ENCODE results near the gene MED8.

Gene MED8

GRCh38 chr1:43359696-43360095 is 29.9 kb downstream of the MED8 start:
- H3K36me3 Mint-ChIP-seq: peaks cover 3% of the 10 kb centered on the region
- H3K27ac Mint-ChIP-seq: no peak overlapping the region
- peaks cover 15% of the 10 kb centered on the region for H3K4me1 Mint-ChIP-seq
- H3K4me3 Mint-ChIP-seq: peak overlapping the region; percentile 91
- no peaks in the 10 kb centered on the region for H3K27me3 Mint-ChIP-seq
- no peaks in the 10 kb centered on the region for H3K9me3 Mint-ChIP-seq

- no peaks in the 10 kb centered on the region for H3K27me3 Mint-ChIP-seq
- H3K27ac Mint-ChIP-seq: peak within 1 kb of the TSS; percentile 95
- H3K9me3 Mint-ChIP-seq: no peaks in the 10 kb centered on the region
- H3K4me3 Mint-ChIP-seq: peak within 1 kb of the TSS; percentile 91
- peaks cover 15% of the 10 kb centered on the region for H3K4me1 Mint-ChIP-seq
- H3K36me3 Mint-ChIP-seq: peaks cover 2% of the 10 kb centered on the region
Measured at GRCh38 chr1:43358746-43359693, 30.6 kb downstream of the MED8 start, which contains the start of gene CDC20. CDC20 (plus strand) TSS chr1:43358981; CDS start chr1:43359216, 235 bp downstream.

DNA sequence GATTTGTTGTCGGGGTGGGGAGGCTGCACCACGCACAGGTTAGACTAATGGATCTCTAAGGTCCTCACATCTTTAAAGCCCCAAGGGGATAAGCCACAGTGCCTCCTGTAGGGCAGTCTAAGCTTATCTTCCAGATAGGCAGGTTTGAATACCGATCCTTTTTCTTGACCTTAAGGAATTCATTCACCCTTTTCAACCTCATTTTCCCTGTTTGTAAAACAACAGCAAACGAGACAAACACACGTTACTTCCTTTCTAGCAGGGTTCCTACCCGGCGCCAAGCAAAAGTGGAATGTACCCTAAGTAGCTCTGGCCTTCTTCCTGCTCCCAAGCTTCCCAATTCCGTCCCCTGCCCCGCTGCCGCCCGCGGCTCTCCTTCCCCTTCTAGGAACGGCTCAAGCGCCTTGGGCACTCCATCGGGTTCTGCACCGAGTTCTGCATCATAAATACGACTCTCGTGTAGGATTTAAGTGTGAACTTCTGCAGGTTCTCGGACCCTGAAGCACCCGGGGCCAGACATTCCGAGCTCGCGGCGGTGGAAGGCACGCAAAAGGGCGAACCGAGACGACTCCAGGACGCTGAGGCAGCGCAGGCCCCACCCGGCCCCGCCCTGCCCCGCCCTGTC is 31.4 kb downstream of the MED8 start:
- H3K4me3 Mint-ChIP-seq: peak overlapping the region; percentile 91
- H3K27ac Mint-ChIP-seq: peak overlapping the region; percentile 95

GRCh38 chr1:43357251-43357650 is 32.3 kb downstream of the MED8 start:
- Mint-ChIP-seq H3K9me3 (no peaks in the 10 kb centered on the region), H3K27ac (no peak overlapping the region), H3K27me3 (no peaks in the 10 kb centered on the region), H3K4me1 (peaks cover 20% of the 10 kb centered on the region), H3K4me3 (no peak overlapping the region), H3K36me3 (peaks cover 2% of the 10 kb centered on the region)

More for the DNA sequence above, 31.4 kb downstream of the MED8 start:
- peaks cover 15% of the 10 kb centered on the region for H3K4me1 Mint-ChIP-seq
- no peaks in the 10 kb centered on the region for H3K9me3 Mint-ChIP-seq
- peaks cover 2% of the 10 kb centered on the region for H3K36me3 Mint-ChIP-seq
- H3K27me3 Mint-ChIP-seq: no peaks in the 10 kb centered on the region

DNA sequence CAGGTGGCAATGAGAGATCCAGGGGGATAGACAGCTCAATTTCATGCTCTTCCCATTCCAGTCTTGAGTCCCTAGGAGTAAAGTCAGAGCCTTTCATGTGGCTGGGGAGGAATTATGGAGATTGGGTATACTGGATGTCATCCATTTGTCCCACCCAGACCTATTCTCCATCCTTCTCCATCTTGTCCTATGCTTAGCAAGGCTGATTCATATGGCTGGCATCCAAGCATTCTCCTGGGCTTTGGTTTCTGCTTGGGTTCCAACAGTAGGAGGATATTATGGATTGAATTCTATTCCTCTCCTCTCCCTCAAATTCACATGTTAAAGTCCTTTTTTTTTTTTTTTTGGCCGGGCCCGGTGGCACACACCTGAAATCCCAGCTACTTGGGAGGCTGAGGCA is 34.7 kb downstream of the MED8 start:
- Mint-ChIP-seq H3K4me1 (peaks cover 21% of the 10 kb centered on the region), H3K27me3 (no peaks in the 10 kb centered on the region), H3K27ac (no peak overlapping the region), H3K9me3 (no peaks in the 10 kb centered on the region), H3K36me3 (peaks cover 3% of the 10 kb centered on the region), H3K4me3 (no peak overlapping the region)

- Mint-ChIP-seq H3K9me3 (no peaks in the 10 kb centered on the region), H3K4me1 (peaks cover 21% of the 10 kb centered on the region), H3K27ac (no peak overlapping the region), H3K4me3 (no peak overlapping the region), H3K36me3 (peaks cover 3% of the 10 kb centered on the region), H3K27me3 (no peaks in the 10 kb centered on the region)
Measured at GRCh38 chr1:43354471-43354870, 35.1 kb downstream of the MED8 start.

GRCh38 chr1:43352881-43353280 is 36.7 kb downstream of the MED8 start:
- H3K4me3 Mint-ChIP-seq: no peak overlapping the region
- H3K9me3 Mint-ChIP-seq: no peaks in the 10 kb centered on the region

GRCh38 chr1:43352351-43352705 is 37.3 kb downstream of the MED8 start:
- Mint-ChIP-seq H3K36me3 (peaks cover 3% of the 10 kb centered on the region), H3K4me1 (peaks cover 13% of the 10 kb centered on the region), H3K27ac (no peak overlapping the region), H3K27me3 (no peaks in the 10 kb centered on the region), H3K9me3 (no peaks in the 10 kb centered on the region), H3K4me3 (no peak overlapping the region)

More at GRCh38 chr1:43352881-43353280, 36.7 kb downstream of the MED8 start:
- Mint-ChIP-seq H3K27ac (no peak overlapping the region), H3K27me3 (no peaks in the 10 kb centered on the region), H3K4me1 (peaks cover 15% of the 10 kb centered on the region), H3K36me3 (peaks cover 3% of the 10 kb centered on the region)

DNA sequence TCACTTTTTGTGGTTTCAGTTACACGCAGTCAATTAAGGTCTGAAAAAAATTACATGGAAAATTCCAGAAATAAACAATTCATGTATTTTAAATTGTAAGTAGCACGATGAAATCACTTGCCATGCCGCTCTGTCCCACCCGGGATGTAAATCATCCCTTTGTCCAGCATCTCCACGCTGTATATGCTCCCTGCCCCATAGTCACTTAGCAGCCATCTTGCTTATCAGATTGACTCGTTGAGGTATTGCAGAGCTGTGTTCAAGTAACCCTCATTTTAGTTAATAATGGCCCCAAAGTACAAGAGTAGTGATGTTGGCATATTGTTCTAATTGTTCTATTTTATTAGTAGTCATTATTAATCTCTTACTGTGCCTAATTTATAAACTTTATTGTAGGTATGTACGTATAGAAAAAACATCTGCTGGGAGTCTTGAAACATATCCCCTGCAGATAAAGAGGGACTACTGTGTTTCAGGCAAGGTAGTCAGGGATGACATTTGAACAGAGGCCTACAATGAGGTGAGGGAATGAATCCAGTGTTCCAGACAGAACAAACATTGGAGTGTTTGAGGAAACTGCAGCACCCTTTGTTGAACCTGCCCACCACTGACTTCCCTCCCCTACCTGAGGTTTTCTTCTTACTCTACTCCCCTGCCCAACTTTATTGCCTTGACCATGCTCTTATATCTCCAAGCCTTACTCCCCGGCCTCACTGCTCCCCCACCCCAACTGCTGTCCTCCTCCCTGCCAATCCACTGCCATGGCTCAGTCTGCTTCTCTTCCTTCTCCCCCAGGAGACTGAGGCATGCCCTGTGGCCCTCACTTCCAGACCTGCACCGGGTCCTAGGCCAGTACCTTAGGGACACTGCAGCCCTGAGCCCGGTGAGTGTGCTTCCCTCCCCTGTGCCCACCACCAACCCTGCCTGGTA is 37.9 kb downstream of the MED8 start:
- no peaks in the 10 kb centered on the region for H3K9me3 Mint-ChIP-seq
- peaks cover 3% of the 10 kb centered on the region for H3K36me3 Mint-ChIP-seq
- no peak overlapping the region for H3K27ac Mint-ChIP-seq
- H3K4me3 Mint-ChIP-seq: no peak overlapping the region
- H3K27me3 Mint-ChIP-seq: no peaks in the 10 kb centered on the region
- peaks cover 13% of the 10 kb centered on the region for H3K4me1 Mint-ChIP-seq

GRCh38 chr1:43350976-43351375 is 38.6 kb downstream of the MED8 start:
- Mint-ChIP-seq H3K4me1 (peaks cover 13% of the 10 kb centered on the region), H3K36me3 (peaks cover 3% of the 10 kb centered on the region), H3K27ac (peak overlapping the region; percentile 63), H3K4me3 (no peak overlapping the region), H3K9me3 (no peaks in the 10 kb centered on the region), H3K27me3 (no peaks in the 10 kb centered on the region)

- Mint-ChIP-seq H3K4me3 (peak overlapping the region; percentile 65), H3K27me3 (no peaks in the 10 kb centered on the region), H3K4me1 (peaks cover 13% of the 10 kb centered on the region), H3K36me3 (peaks cover 3% of the 10 kb centered on the region), H3K27ac (peak overlapping the region; percentile 56), H3K9me3 (no peaks in the 10 kb centered on the region)
Measured at GRCh38 chr1:43349594-43350306, 39.9 kb downstream of the MED8 start.

DNA sequence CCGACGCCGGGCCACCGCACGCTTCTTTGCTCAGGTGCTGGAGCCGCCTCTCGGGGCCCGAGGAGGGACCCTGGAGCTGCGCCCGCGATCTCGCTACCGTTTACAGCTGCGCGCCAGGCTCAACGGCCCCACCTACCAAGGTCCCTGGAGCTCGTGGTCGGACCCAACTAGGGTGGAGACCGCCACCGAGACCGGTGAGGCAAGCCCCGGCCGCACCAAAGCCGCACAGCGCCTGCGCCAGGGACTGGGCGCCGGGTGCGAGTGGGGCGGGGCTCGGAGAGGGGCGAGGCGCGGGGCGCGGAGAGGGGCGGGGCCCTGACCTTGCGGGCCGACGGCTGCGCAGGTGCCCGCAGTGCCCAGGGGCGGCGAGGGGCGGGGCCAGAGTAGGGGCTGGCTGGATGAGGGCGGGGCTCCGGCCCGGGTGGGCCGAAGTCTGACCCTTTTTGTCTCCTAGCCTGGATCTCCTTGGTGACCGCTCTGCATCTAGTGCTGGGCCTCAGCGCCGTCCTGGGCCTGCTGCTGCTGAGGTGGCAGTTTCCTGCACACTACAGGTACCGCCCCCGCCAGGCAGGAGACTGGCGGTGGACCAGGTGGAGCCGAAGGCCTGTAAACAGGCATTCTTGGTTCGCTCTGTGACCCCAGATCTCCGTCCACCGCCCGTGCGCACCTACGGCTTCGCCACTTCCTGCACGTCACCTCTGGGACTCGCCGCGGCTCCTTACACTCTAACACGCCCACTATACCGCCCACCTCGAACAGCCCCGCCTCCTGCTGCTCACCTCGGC is 40.6 kb downstream of the MED8 start:
- Mint-ChIP-seq H3K4me1 (peaks cover 13% of the 10 kb centered on the region), H3K27ac (peak overlapping the region; percentile 56), H3K36me3 (peaks cover 1% of the 10 kb centered on the region), H3K4me3 (peak overlapping the region; percentile 65), H3K9me3 (no peaks in the 10 kb centered on the region), H3K27me3 (no peaks in the 10 kb centered on the region)

DNA sequence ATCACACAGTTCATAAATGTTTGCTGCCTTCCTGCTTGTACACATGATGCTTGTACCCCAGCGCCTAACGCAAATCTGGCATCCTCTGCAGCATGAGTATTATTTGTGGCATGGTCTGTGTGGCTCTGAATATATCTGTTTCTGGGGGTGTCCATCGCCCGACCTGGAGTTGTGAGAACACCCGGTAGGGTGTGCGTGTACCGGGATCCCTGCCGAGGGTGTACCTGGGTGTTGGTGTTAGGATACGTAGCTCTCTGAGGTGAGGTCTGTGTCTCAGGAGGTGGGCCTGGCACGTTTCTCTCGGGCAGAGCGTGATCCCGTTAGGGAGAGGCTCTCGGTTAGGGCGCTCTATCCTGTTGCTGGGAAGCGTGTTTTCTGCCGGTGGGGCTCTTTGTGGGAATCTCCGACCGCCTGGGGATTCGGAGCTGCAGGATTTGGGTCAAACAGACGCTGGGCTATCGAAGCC is 41.2 kb downstream of the MED8 start:
- Mint-ChIP-seq H3K27ac (no peak overlapping the region), H3K4me3 (no peak overlapping the region), H3K4me1 (peaks cover 13% of the 10 kb centered on the region), H3K9me3 (no peaks in the 10 kb centered on the region), H3K27me3 (no peaks in the 10 kb centered on the region), H3K36me3 (peaks cover 1% of the 10 kb centered on the region)

DNA sequence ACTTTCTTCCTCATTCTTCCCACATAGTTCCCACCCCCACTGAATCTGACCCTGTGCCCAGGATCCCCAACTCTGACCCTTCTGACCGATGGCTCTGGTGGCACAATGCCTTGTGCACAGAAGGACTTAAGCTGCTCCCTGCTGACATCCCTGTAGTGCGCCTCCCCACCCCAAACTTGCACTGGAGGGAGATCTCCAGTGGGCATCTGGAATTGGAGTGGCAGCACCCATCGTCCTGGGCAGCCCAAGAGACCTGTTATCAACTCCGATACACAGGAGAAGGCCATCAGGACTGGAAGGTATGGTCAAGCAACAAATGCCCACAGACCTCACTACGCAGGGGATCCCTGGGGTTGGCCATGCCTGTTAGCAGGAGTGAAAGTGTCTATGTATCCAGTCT is 43.0 kb downstream of the MED8 start:
- Mint-ChIP-seq H3K4me3 (no peak overlapping the region), H3K27me3 (no peaks in the 10 kb centered on the region), H3K27ac (no peak overlapping the region), H3K9me3 (no peaks in the 10 kb centered on the region), H3K36me3 (peaks cover 1% of the 10 kb centered on the region), H3K4me1 (peaks cover 8% of the 10 kb centered on the region)
